K562 (cell line): Measurements from ENCODE around the gene LYPD4. TPM values are rescaled to one million over a fixed set of nuclear protein-coding genes. Genes with fewer than 3 reads are reported as not detected.

ENCODE experiments used
- ATAC-seq: fragments of 200-7000 bp; cut with Tn5 transposase; 3 replicates; pipeline ENCODE4 v1.9.1; 2020; ENCODE audit warnings: moderate library complexity
- BruUV-seq: library from RNA; stranded (reverse); fragments of 400-500 nt; replicated peaks from 2 replicates; lab custom pipeline; 2021; lab: Mats Ljungman, UMichigan
- CTCF ChIA-PET: fragments of 300-600 bp; formaldehyde crosslinking; extraction: SDS; loops from one replicate; lab custom pipeline; 2021; ENCODE audit warnings: low intra/inter-chr PET ratio; lab: Yijun Ruan, JAX
- POLR2A ChIA-PET: fragments of 300-600, 350-650 bp; sonication (Branson Sonifier 250); formaldehyde crosslinking; extraction: SDS; loops from one replicate; lab custom pipeline; 2021; ENCODE audit warnings: antibody characterized with exemption, inconsistent platforms; lab: Yijun Ruan, JAX
- DNase-seq, 4 experiments: peaks; one replicate each; pipeline versions ENCODE4 v3.0.0 to v3.0.0-alpha.2; 2011 to 2018; ENCODE audit warnings: low spot score in 3 of 4, mixed read lengths in 3 of 4; ENCODE audit errors: extremely low read depth in 1 of 4
- FAIRE-seq: peaks from 2 replicates; lab custom pipeline; 2011; peaks lifted over from hg19 to GRCh38; lab: Jason Lieb, UNC
- H2AFZ ChIP-seq: 2 replicates; pipeline ENCODE4 v1.6.0; 2011; ENCODE audit warnings: low read depth, low read length, control low read depth, inconsistent platforms
- H3K27ac ChIP-seq: fragments of 200-600 bp; 3 replicates; pipeline ENCODE4 v1.8.0; 2011; ENCODE audit warnings: low read depth, mild to moderate bottlenecking, control low read depth, inconsistent platforms, low read length, moderate library complexity, mixed read lengths; ENCODE audit errors: extremely low read depth
- H3K27me3 ChIP-seq, 2 experiments: fragments of 300-600 bp in 1 of 2; 2 replicates in 1 of 2; 3 replicates in 1 of 2; pipeline versions ENCODE4 v1.6.0 to v1.8.0; 2011; ENCODE audit warnings: inconsistent platforms in 2 of 2, low read length in 2 of 2, mild to moderate bottlenecking in 1 of 2, mixed read lengths in 1 of 2, moderate library complexity in 1 of 2; ENCODE audit not compliant: control insufficient read depth in 2 of 2, insufficient read depth in 2 of 2
- H3K36me3 ChIP-seq: fragments of 300-600 bp; 3 replicates; pipeline ENCODE4 v1.8.0; 2011; ENCODE audit warnings: mild to moderate bottlenecking, low read length, inconsistent platforms; ENCODE audit not compliant: control insufficient read depth, insufficient read depth
- H3K4me1 ChIP-seq, 2 experiments: fragments of 200-600 bp in 1 of 2; replicated peaks in 1 of 2; 2 replicates in 1 of 2; 3 replicates in 1 of 2; pipeline versions ENCODE4 v1.5.1 to v1.8.0; 2011; ENCODE audit warnings: inconsistent platforms in 2 of 2, low read length in 2 of 2, mild to moderate bottlenecking in 1 of 2, mixed read lengths in 1 of 2, moderate library complexity in 1 of 2; ENCODE audit not compliant: control insufficient read depth in 2 of 2, insufficient read depth in 2 of 2
- H3K4me2 ChIP-seq: 2 replicates; pipeline ENCODE4 v1.6.1; 2011; ENCODE audit warnings: low read length, control low read depth, inconsistent platforms, mixed read lengths; ENCODE audit not compliant: insufficient read depth
- H3K4me3 ChIP-seq: fragments of 200-600 bp; sonication (generic), shearing (Covaris generic); 2 replicates; pipeline ENCODE4 v1.5.1; 2016; ENCODE audit warnings: control low read depth, inconsistent platforms
- H3K79me2 ChIP-seq: fragments of 200-600 bp; 3 replicates; pipeline ENCODE4 v1.8.0; 2011; ENCODE audit warnings: low read length, inconsistent platforms; ENCODE audit not compliant: control insufficient read depth, insufficient read depth
- H3K9ac ChIP-seq, 2 experiments: 2 replicates each; pipeline versions ENCODE4 v1.6.0 to v1.6.1; 2011; ENCODE audit warnings: low read depth in 2 of 2, low read length in 2 of 2, control low read depth in 1 of 2, inconsistent platforms in 1 of 2, mild to moderate bottlenecking in 1 of 2, mixed read lengths in 1 of 2; ENCODE audit not compliant: insufficient read depth in 1 of 2
- H3K9me1 ChIP-seq: one replicate; pipeline ENCODE4 v1.6.0; 2011; ENCODE audit warnings: inconsistent platforms, mild to moderate bottlenecking, low read length, moderate library complexity; ENCODE audit not compliant: control insufficient read depth, insufficient read depth
- H3K9me3 ChIP-seq: replicated peaks from 2 replicates; pipeline ENCODE4 v1.5.1; 2011; ENCODE audit warnings: low read depth, low read length, inconsistent platforms; ENCODE audit not compliant: control insufficient read depth, insufficient read depth
- H4K20me1 ChIP-seq: replicated peaks from 2 replicates; pipeline ENCODE4 v1.6.1; 2011; ENCODE audit warnings: low read length, inconsistent platforms, mixed read lengths; ENCODE audit not compliant: control insufficient read depth, insufficient read depth
- ATF1 ChIP-seq, 2 experiments: fragments of 450-650 bp in 1 of 2; IDR thresholded peaks; 2 replicates each; pipeline ENCODE4 v1.6.1; 2016; ENCODE audit warnings: missing compliant biosample characterization in 1 of 2, missing genetic modification characterization in 1 of 2
- CBFA2T2 ChIP-seq: fragments of 450-650 bp; conservative IDR thresholded peaks from 2 replicates; pipeline ENCODE4 v1.6.1; 2017; ENCODE audit warnings: mild to moderate bottlenecking
- CREB3 ChIP-seq: fragments of 450-650 bp; conservative IDR thresholded peaks from 2 replicates; pipeline ENCODE4 v1.6.1; 2016; ENCODE audit warnings: missing genetic modification characterization, low read depth, mild to moderate bottlenecking, missing compliant biosample characterization, moderate library complexity
- GABPB2 ChIP-seq: fragments of 250-450 bp; sonication (Bioruptor Pico); conservative IDR thresholded peaks from 2 replicates; pipeline ENCODE4 v1.5.1; 2021; ENCODE audit warnings: mild to moderate bottlenecking
- HDGF ChIP-seq: fragments of 450-650 bp; IDR thresholded peaks from 2 replicates; pipeline ENCODE4 v1.6.1; 2016
- KAT7 ChIP-seq: sonication (generic); formaldehyde crosslinking; IDR thresholded peaks from 2 replicates; pipeline ENCODE4 v1.8.0; 2022; ENCODE audit warnings: missing genetic modification reagents, mild to moderate bottlenecking, borderline replicate concordance
- NBN ChIP-seq: fragments of 450-650 bp; IDR thresholded peaks from 2 replicates; pipeline ENCODE4 v1.6.1; 2016; ENCODE audit warnings: low read depth, mild to moderate bottlenecking
- OTX1 ChIP-seq: fragments of 450-650 bp; formaldehyde crosslinking; IDR thresholded peaks from 2 replicates; pipeline ENCODE4 v1.4.0; 2022; ENCODE audit warnings: mild to moderate bottlenecking
- POLR3G ChIP-seq: IDR thresholded peaks from 2 replicates; pipeline ENCODE4 v1.6.1; 2011; ENCODE audit not compliant: insufficient read length, insufficient replicate concordance; ENCODE audit errors: extremely low read depth
- RFX7 ChIP-seq: fragments of 250-450 bp; sonication (Bioruptor Pico); IDR thresholded peaks from 2 replicates; pipeline ENCODE4 v1.5.1; 2021; ENCODE audit warnings: mild to moderate bottlenecking
- RHOXF2B ChIP-seq: fragments of 250-450 bp; sonication (Bioruptor Pico); conservative IDR thresholded peaks from 2 replicates; pipeline ENCODE4 v1.5.1; 2021
- SMARCB1 ChIP-seq: IDR thresholded peaks from 2 replicates; pipeline ENCODE4 v1.6.1; 2011; ENCODE audit warnings: improper control_type of control experiment, low read depth; ENCODE audit not compliant: insufficient read length
- SREBF1 ChIP-seq: fragments of 150-350 bp; IDR thresholded peaks from 2 replicates; pipeline ENCODE4 v1.6.1; 2014; ENCODE audit warnings: antibody characterized with exemption, low read depth, low read length, borderline replicate concordance
- TEAD2 ChIP-seq: fragments of 450-650 bp; IDR thresholded peaks from 2 replicates; pipeline ENCODE4 v1.6.1; 2016; ENCODE audit warnings: missing genetic modification characterization, control low read depth, missing compliant biosample characterization
- ZNF175 ChIP-seq: fragments of 200-800 bp; sonication (Bioruptor generic); IDR thresholded peaks from 2 replicates; pipeline ENCODE4 v1.6.1; 2016; ENCODE audit warnings: low read depth, mild to moderate bottlenecking, missing genetic modification characterization, missing compliant biosample characterization
- ZNF324 ChIP-seq: fragments of 250-450 bp; sonication (Bioruptor Pico); IDR thresholded peaks from 2 replicates; pipeline ENCODE4 v1.4.0; 2020; ENCODE audit warnings: mild to moderate bottlenecking
- ZSCAN29 ChIP-seq: fragments of 450-650 bp; IDR thresholded peaks from 2 replicates; pipeline ENCODE4 v1.6.1; 2017
- WGBS: fragments of 100-300 bp; shearing (Covaris generic); methylation state at CpG from one replicate; pipeline ENCODE4 v1.1.6; 2016; ENCODE audit warnings: low coverage, mixed read lengths; ENCODE audit not compliant: insufficient coverage; ENCODE audit errors: missing lambda C conversion rate; 5-methylcytosine and 5-hydroxymethylcytosine counted together
- in situ Hi-C: fragments of 300-500 bp; cut with MboI; formaldehyde crosslinking; loops from 4 replicates; pipeline ENCODE4 v1.15.0; 2018; ENCODE audit warnings: inconsistent platforms, mixed read lengths
- intact Hi-C: fragments of 100-400 bp; cut with micrococcal nuclease; formaldehyde crosslinking; loops from 2 replicates; pipeline ENCODE4 v1.14.2; 2022
- polyA plus RNA-seq, 8 experiments: library from polyadenylated mRNA; depleted of rRNA in 4 of 8; stranded (reverse) in 5 of 8; unstranded in 3 of 8; fragments of >200 nt; fragmentation: Nextera tagmentation in 2 of 8; fragmentation: Illumina TruSeq in 1 of 8; extraction: Ambion mirVana in 2 of 8; extraction: Trizol in 1 of 8; gene quantifications; 2 replicates each; pipeline versions ENCODE4 v1.2.1 to v1.2.3, GENCODE V29; 2011 to 2014; ENCODE audit warnings: inconsistent platforms in 1 of 8, missing spikeins in 1 of 8
- total RNA-seq, 7 experiments: library from RNA; depleted of rRNA in 6 of 7; stranded (reverse); fragments of >200 nt in 6 of 7; fragmentation: Illumina TruSeq in 2 of 7; extraction: Trizol in 2 of 7; gene quantifications; 2 replicates each; pipeline versions ENCODE4 v1.2.1 to v1.2.3, GENCODE V29; 2011 to 2021; ENCODE audit warnings: low replicate concordance in 1 of 7

Gene LYPD4
- total and polyA plus RNA-seq, 9 of the 15 experiments (the other 6 are each of a cell fraction or from before 2014, with no cell fraction given), result 0.11 TPM; not detected in 8

DNA sequence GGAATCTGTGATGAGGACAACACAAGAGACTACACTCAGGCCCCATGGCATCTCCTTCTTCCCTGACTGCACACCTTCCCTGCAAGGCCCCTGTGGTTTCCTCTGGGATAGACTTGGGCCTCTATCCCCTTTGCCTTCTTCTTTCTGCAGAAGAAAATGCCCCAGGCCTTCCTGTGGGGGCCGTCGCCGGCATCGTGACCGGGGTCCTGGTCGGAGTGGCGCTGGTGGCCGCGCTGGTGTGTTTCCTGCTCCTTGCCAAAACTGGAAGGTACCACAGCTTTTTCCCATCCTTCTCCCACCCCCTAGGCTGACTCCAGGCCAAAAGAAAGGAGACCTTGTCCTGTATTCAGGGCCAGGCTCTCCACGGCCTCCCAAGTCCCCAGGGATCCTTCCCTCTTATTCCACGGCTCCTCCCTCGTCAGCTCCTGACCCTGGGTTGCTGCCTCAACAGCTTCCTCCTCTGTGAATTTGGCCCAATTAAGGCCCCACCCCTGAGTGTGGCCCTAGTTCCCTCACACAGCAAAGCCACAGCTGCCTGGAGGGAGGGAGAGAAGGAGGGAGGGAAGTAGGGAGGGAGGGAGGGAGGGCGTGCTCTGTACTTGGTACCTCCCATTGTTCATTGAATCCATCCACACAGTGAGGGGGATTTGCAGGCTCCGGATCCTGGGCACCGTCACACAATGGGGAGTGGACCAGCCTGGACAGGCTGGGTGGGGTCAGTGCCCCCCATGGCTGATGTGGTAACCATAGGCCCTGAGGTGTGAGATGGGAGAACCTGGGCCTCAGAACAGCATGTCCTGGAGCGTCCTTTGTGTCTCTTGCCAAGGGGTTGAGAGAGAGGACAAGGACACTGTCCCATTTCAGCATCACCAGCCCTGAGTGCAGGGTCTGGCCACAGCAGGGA lies 35.6 kb downstream of the LYPD4 start:
- H4K20me1 ChIP-seq, result peaks cover 3% of the 10 kb centered on the region; the same call in 1 of the 2 replicates
- no peak overlapping the region for H3K4me2 ChIP-seq
- H3K27me3 ChIP-seq, result peaks cover 8 to 45% of the 10 kb centered on the region in 2 experiments; a peak in 4 of 5 replicates
- POLR2A ChIA-PET, result no interaction called here
- H3K9me1 ChIP-seq, result no peaks in the 10 kb centered on the region
- in situ Hi-C loops (no loop called here), intact Hi-C loops (no loop called here)
- 0% methylated on average over 14 of the region's 16 CpGs for WGBS
- CTCF ChIA-PET, result no interaction called here
- H3K36me3 ChIP-seq, result no peaks in the 10 kb centered on the region
- no peak overlapping the region for H3K4me3 ChIP-seq
- H3K79me2 ChIP-seq, result no peaks in the 10 kb centered on the region
- no peaks in the 10 kb centered on the region for H3K4me1 ChIP-seq
- H3K27ac ChIP-seq, result no peak overlapping the region
- no peak overlapping the region for H3K9ac ChIP-seq
- TF ChIP-seq OTX1 (no peak), POLR3G (no peak)
- H2AFZ ChIP-seq, result no peak overlapping the region
- ATAC-seq (no peak), FAIRE-seq (no peak), DNase-seq (peak in 1 of 4 experiments; percentile 8)
- no TSS peak for BruUV-seq
- no peaks in the 10 kb centered on the region for H3K9me3 ChIP-seq

- Histone ChIP-seq H3K9me1 (no peaks in the 10 kb centered on the region), H3K27me3 (peaks cover 8 to 47% of the 10 kb centered on the region in 2 experiments; a peak in 4 of 5 replicates), H4K20me1 (peaks cover 3% of the 10 kb centered on the region; the same call in 1 of the 2 replicates), H2AFZ (no peak overlapping the region), H3K27ac (no peak overlapping the region), H3K4me3 (no peak overlapping the region), H3K4me2 (no peak overlapping the region), H3K9me3 (no peaks in the 10 kb centered on the region), H3K9ac (no peak overlapping the region), H3K4me1 (no peaks in the 10 kb centered on the region), H3K79me2 (no peaks in the 10 kb centered on the region), H3K36me3 (no peaks in the 10 kb centered on the region)
- ChIA-PET CTCF (no interaction called here), POLR2A (interaction anchor here (1.8 kb wide), 1 partner anchor 16 kb away, joined by 5 read pairs; no protein-coding TSS in a partner anchor)
- FAIRE-seq, result no peak
- no TSS peak for BruUV-seq
- in situ Hi-C loops, result no loop called here
- DNase-seq, result no peak
- 0% methylated on average over 3 of the region's 3 CpGs for WGBS
- no peak for ATAC-seq
- intact Hi-C loops, result no loop called here
- no peak for TF ChIP-seq GABPB2 (CRISPR knock-in tag)
- TF ChIP-seq KAT7 (CRISPR knock-in tag), result no peak
- no peak for TF ChIP-seq NBN
- no peak for TF ChIP-seq ZSCAN29
- no peak for TF ChIP-seq RFX7 (CRISPR knock-in tag)
- TF ChIP-seq HDGF, result no peak
- TF ChIP-seq CREB3 (tag), result no peak
- no peak for TF ChIP-seq ATF1 (CRISPR knock-in tag; IDR thresholded peaks at IDR 0.05)
- no peak for TF ChIP-seq ATF1 (tag; IDR thresholded peaks at IDR 0.05)
- TF ChIP-seq CBFA2T2, result no peak
- TF ChIP-seq SMARCB1, result no peak
- TF ChIP-seq SREBF1, result no peak
- TF ChIP-seq ZNF324, result no peak
- TF ChIP-seq TEAD2, result no peak
- no peak for TF ChIP-seq RHOXF2B (CRISPR knock-in tag)
- no peak for TF ChIP-seq ZNF175 (CRISPR knock-in tag)
Measured at GRCh38 chr19:41807176-41807575, 37.3 kb downstream of the LYPD4 start.
